ENCODE data around the gene SLC34A1.

SLC34A1 gene

GRCh38 chr5:177427211-177427822 lies 43.1 kb downstream of the SLC34A1 start:
- H3K9me3 ChIP-seq (replicated peaks; ENCODE audit: low read length), result no peaks in the 10 kb centered on the region
- peaks cover 14% of the 10 kb centered on the region for H3K36me3 ChIP-seq (ENCODE audit: insufficient read depth, low read length)
- peak overlapping the region; percentile 97 for H3K4me2 ChIP-seq (ENCODE audit: low read length)
- H3K4me3 ChIP-seq (ENCODE audit: low read length), result peak overlapping the region; percentile 86
- peak overlapping the region; percentile 94 for H3K9ac ChIP-seq (ENCODE audit: low read depth, low read length)
- peaks cover 33% of the 10 kb centered on the region for H3K4me1 ChIP-seq (ENCODE audit: control insufficient read depth, insufficient read depth, low read length)
- H3K27me3 ChIP-seq (ENCODE audit: control insufficient read depth, insufficient read depth, low read length), result no peaks in the 10 kb centered on the region

GRCh38 chr5:177427919-177428573 lies 43.8 kb downstream of the SLC34A1 start:
- H3K36me3 ChIP-seq (ENCODE audit: insufficient read depth, low read length), result peaks cover 20% of the 10 kb centered on the region
- H3K9ac ChIP-seq (ENCODE audit: low read depth, low read length), result peak overlapping the region; percentile 94
- no peaks in the 10 kb centered on the region for H3K9me3 ChIP-seq (replicated peaks; ENCODE audit: low read length)
- H3K4me3 ChIP-seq (ENCODE audit: low read length), result peak overlapping the region; percentile 86
- H3K4me2 ChIP-seq (ENCODE audit: low read length), result peak overlapping the region; percentile 97
- H3K27me3 ChIP-seq (ENCODE audit: control insufficient read depth, insufficient read depth, low read length), result no peaks in the 10 kb centered on the region
- peaks cover 34% of the 10 kb centered on the region for H3K4me1 ChIP-seq (ENCODE audit: control insufficient read depth, insufficient read depth, low read length)

GRCh38 chr5:177428574-177429217 lies 44.5 kb downstream of the SLC34A1 start:
- Histone ChIP-seq H3K4me2 (ENCODE audit: low read length) (no peak overlapping the region), H3K27me3 (ENCODE audit: control insufficient read depth, insufficient read depth, low read length) (no peaks in the 10 kb centered on the region), H3K9ac (ENCODE audit: low read depth, low read length) (no peak overlapping the region), H3K4me1 (ENCODE audit: control insufficient read depth, insufficient read depth, low read length) (peaks cover 34% of the 10 kb centered on the region), H3K4me3 (ENCODE audit: low read length) (no peak overlapping the region), H3K9me3 (replicated peaks; ENCODE audit: low read length) (no peaks in the 10 kb centered on the region), H3K36me3 (ENCODE audit: insufficient read depth, low read length) (peaks cover 25% of the 10 kb centered on the region)

- H3K36me3 ChIP-seq (ENCODE audit: insufficient read depth, low read length), result peaks cover 33% of the 10 kb centered on the region
- H3K27me3 ChIP-seq (ENCODE audit: control insufficient read depth, insufficient read depth, low read length), result no peaks in the 10 kb centered on the region
- peaks cover 34% of the 10 kb centered on the region for H3K4me1 ChIP-seq (ENCODE audit: control insufficient read depth, insufficient read depth, low read length)
- H3K9me3 ChIP-seq (replicated peaks; ENCODE audit: low read length), result no peaks in the 10 kb centered on the region
- no peak overlapping the region for H3K9ac ChIP-seq (ENCODE audit: low read depth, low read length)
- H3K4me2 ChIP-seq (ENCODE audit: low read length), result no peak overlapping the region
- H3K4me3 ChIP-seq (ENCODE audit: low read length), result no peak overlapping the region
Observed at GRCh38 chr5:177429248-177430040, 45.2 kb downstream of the SLC34A1 start.

- peaks cover 31% of the 10 kb centered on the region for H3K4me1 ChIP-seq (ENCODE audit: control insufficient read depth, insufficient read depth, low read length)
- H3K4me3 ChIP-seq (ENCODE audit: low read length), result no peak overlapping the region
Observed at GRCh38 chr5:177430140-177430951, 46.1 kb downstream of the SLC34A1 start.

GRCh38 chr5:177430972-177431316 lies 46.7 kb downstream of the SLC34A1 start:
- H3K4me2 ChIP-seq (ENCODE audit: low read length), result no peak overlapping the region
- H3K36me3 ChIP-seq (ENCODE audit: insufficient read depth, low read length), result peaks cover 48% of the 10 kb centered on the region
- no peaks in the 10 kb centered on the region for H3K9me3 ChIP-seq (replicated peaks; ENCODE audit: low read length)
- H3K4me1 ChIP-seq (ENCODE audit: control insufficient read depth, insufficient read depth, low read length), result peaks cover 26% of the 10 kb centered on the region
- H3K4me3 ChIP-seq (ENCODE audit: low read length), result no peak overlapping the region
- H3K27me3 ChIP-seq (ENCODE audit: control insufficient read depth, insufficient read depth, low read length), result no peaks in the 10 kb centered on the region
- H3K9ac ChIP-seq (ENCODE audit: low read depth, low read length), result no peak overlapping the region

More at GRCh38 chr5:177430140-177430951, 46.1 kb downstream of the SLC34A1 start:
- Histone ChIP-seq H3K9ac (ENCODE audit: low read depth, low read length) (no peak overlapping the region), H3K9me3 (replicated peaks; ENCODE audit: low read length) (no peaks in the 10 kb centered on the region), H3K36me3 (ENCODE audit: insufficient read depth, low read length) (peaks cover 42% of the 10 kb centered on the region), H3K27me3 (ENCODE audit: control insufficient read depth, insufficient read depth, low read length) (no peaks in the 10 kb centered on the region), H3K4me2 (ENCODE audit: low read length) (no peak overlapping the region)

GRCh38 chr5:177431317-177432142 lies 47.3 kb downstream of the SLC34A1 start:
- no peak overlapping the region for H3K4me2 ChIP-seq (ENCODE audit: low read length)
- H3K4me3 ChIP-seq (ENCODE audit: low read length), result no peak overlapping the region
- H3K4me1 ChIP-seq (ENCODE audit: control insufficient read depth, insufficient read depth, low read length), result peaks cover 26% of the 10 kb centered on the region
- peaks cover 51% of the 10 kb centered on the region for H3K36me3 ChIP-seq (ENCODE audit: insufficient read depth, low read length)
- no peak overlapping the region for H3K9ac ChIP-seq (ENCODE audit: low read depth, low read length)
- H3K27me3 ChIP-seq (ENCODE audit: control insufficient read depth, insufficient read depth, low read length), result no peaks in the 10 kb centered on the region
- no peaks in the 10 kb centered on the region for H3K9me3 ChIP-seq (replicated peaks; ENCODE audit: low read length)

GRCh38 chr5:177432143-177432838 lies 48.1 kb downstream of the SLC34A1 start:
- Histone ChIP-seq H3K36me3 (ENCODE audit: insufficient read depth, low read length) (peaks cover 55% of the 10 kb centered on the region), H3K4me1 (ENCODE audit: control insufficient read depth, insufficient read depth, low read length) (peaks cover 22% of the 10 kb centered on the region)

GRCh38 chr5:177432839-177433657 lies 48.8 kb downstream of the SLC34A1 start:
- no peak overlapping the region for H3K4me3 ChIP-seq (ENCODE audit: low read length)
- H3K36me3 ChIP-seq (ENCODE audit: insufficient read depth, low read length), result peaks cover 61% of the 10 kb centered on the region
- H3K27me3 ChIP-seq (ENCODE audit: control insufficient read depth, insufficient read depth, low read length), result no peaks in the 10 kb centered on the region
- H3K4me2 ChIP-seq (ENCODE audit: low read length), result no peak overlapping the region
- H3K9me3 ChIP-seq (replicated peaks; ENCODE audit: low read length), result no peaks in the 10 kb centered on the region
- peaks cover 14% of the 10 kb centered on the region for H3K4me1 ChIP-seq (ENCODE audit: control insufficient read depth, insufficient read depth, low read length)
- no peak overlapping the region for H3K9ac ChIP-seq (ENCODE audit: low read depth, low read length)

More at GRCh38 chr5:177432143-177432838, 48.1 kb downstream of the SLC34A1 start:
- Histone ChIP-seq H3K27me3 (ENCODE audit: control insufficient read depth, insufficient read depth, low read length) (no peaks in the 10 kb centered on the region), H3K9me3 (replicated peaks; ENCODE audit: low read length) (no peaks in the 10 kb centered on the region), H3K4me2 (ENCODE audit: low read length) (no peak overlapping the region), H3K9ac (ENCODE audit: low read depth, low read length) (no peak overlapping the region), H3K4me3 (ENCODE audit: low read length) (no peak overlapping the region)
